ENCODE data around the gene IGF1R.

IGF1R gene

GRCh38 chr15:98781838-98782237 lies 133.5 kb downstream of the IGF1R start:
- FAIRE-seq: no peak

GRCh38 chr15:98782801-98783200 lies 134.5 kb downstream of the IGF1R start:
- FAIRE-seq: no peak

- no peak for FAIRE-seq
Observed at GRCh38 chr15:98785431-98785806, 137.1 kb downstream of the IGF1R start.

GRCh38 chr15:98785807-98786621 lies 137.7 kb downstream of the IGF1R start:
- FAIRE-seq: no peak

GRCh38 chr15:98786717-98787116 lies 138.4 kb downstream of the IGF1R start:
- FAIRE-seq: no peak

- no peak for FAIRE-seq
Observed at GRCh38 chr15:98787194-98787593, 138.9 kb downstream of the IGF1R start.

GRCh38 chr15:98787936-98788757 lies 139.8 kb downstream of the IGF1R start:
- FAIRE-seq: no peak

- FAIRE-seq: no peak
Observed at GRCh38 chr15:98789020-98789419, 140.7 kb downstream of the IGF1R start.

GRCh38 chr15:98790270-98790669 lies 141.9 kb downstream of the IGF1R start:
- no peak for FAIRE-seq

- FAIRE-seq: no peak
Observed at GRCh38 chr15:98791046-98791701, 142.8 kb downstream of the IGF1R start.

GRCh38 chr15:98792117-98792516 lies 143.8 kb downstream of the IGF1R start:
- FAIRE-seq: no peak

- FAIRE-seq: no peak
Observed at GRCh38 chr15:98794211-98794610, 145.9 kb downstream of the IGF1R start.

- no peak for FAIRE-seq
Observed at GRCh38 chr15:98794748-98795147, 146.4 kb downstream of the IGF1R start.

- no peak for FAIRE-seq
Observed at GRCh38 chr15:98795980-98796379, 147.6 kb downstream of the IGF1R start.

GRCh38 chr15:98796685-98797357 lies 148.5 kb downstream of the IGF1R start:
- no peak for FAIRE-seq

GRCh38 chr15:98798375-98798893 lies 150.1 kb downstream of the IGF1R start:
- no peak for FAIRE-seq

- FAIRE-seq: peak; percentile 83
Observed at GRCh38 chr15:98799461-98800390, 151.4 kb downstream of the IGF1R start.

GRCh38 chr15:98800437-98801233 lies 152.3 kb downstream of the IGF1R start:
- FAIRE-seq: peak; percentile 67

GRCh38 chr15:98801234-98801561 lies 152.9 kb downstream of the IGF1R start:
- FAIRE-seq: no peak

- FAIRE-seq: no peak
Observed at GRCh38 chr15:98802187-98802586, 153.8 kb downstream of the IGF1R start.

Data from TTC549 (cell line).